Endothelial cell (in vitro differentiated cells): ENCODE results near the gene NR5A2. TPM values are rescaled to one million over a fixed set of nuclear protein-coding genes. Genes with fewer than 3 reads are reported as not detected.
A peak's percentile ranks its signal among the peaks of the same experiment; 100 is the strongest.

ENCODE experiments used
- DNase-seq: peaks from one replicate; pipeline ENCODE4 v3.0.0; 2021; ENCODE audit warnings: low spot score
- H3K27ac Mint-ChIP-seq: one replicate; pipeline ENCODE4 v1.8.0; 2021; ENCODE audit warnings: mixed read lengths, inconsistent platforms; ENCODE audit not compliant: unreplicated experiment
- H3K27me3 Mint-ChIP-seq: one replicate; pipeline ENCODE4 v1.8.0; 2021; ENCODE audit warnings: mild to moderate bottlenecking, moderate library complexity, mixed read lengths, inconsistent platforms; ENCODE audit not compliant: unreplicated experiment
- H3K36me3 Mint-ChIP-seq: one replicate; pipeline ENCODE4 v1.8.0; 2021; ENCODE audit warnings: mild to moderate bottlenecking, low read depth, mixed read lengths, inconsistent platforms; ENCODE audit not compliant: unreplicated experiment
- H3K4me1 Mint-ChIP-seq: one replicate; pipeline ENCODE4 v1.8.0; 2021; ENCODE audit warnings: mild to moderate bottlenecking, mixed read lengths, inconsistent platforms; ENCODE audit not compliant: unreplicated experiment
- H3K4me3 Mint-ChIP-seq: one replicate; pipeline ENCODE4 v1.8.0; 2021; ENCODE audit warnings: mild to moderate bottlenecking, mixed read lengths, inconsistent platforms; ENCODE audit not compliant: unreplicated experiment
- H3K9me3 Mint-ChIP-seq: one replicate; pipeline ENCODE4 v1.8.0; 2021; ENCODE audit warnings: mixed read lengths, inconsistent platforms; ENCODE audit not compliant: unreplicated experiment
- total RNA-seq: library from RNA; stranded (reverse); fragmentation: NEBNext Ultra II Directional; extraction: Animal tissue kit (Norgen Biotek cat#: 25700); gene quantifications from one replicate; pipeline ENCODE4 v1.2.1, GENCODE V29; 2021; ENCODE audit not compliant: unreplicated experiment
- TF ChIP-seq, protein P1 (sequence below): fragments of 200-600 bp; sonication (generic); IDR thresholded peaks from one replicate; pipeline ENCODE4 v1.5.0; 2021; ENCODE audit warnings: antibody characterized with exemption; ENCODE audit not compliant: unreplicated experiment

The NR5A2 gene
- total RNA-seq, 1 donor from 2014 or later, result 7.0 TPM

DNA sequence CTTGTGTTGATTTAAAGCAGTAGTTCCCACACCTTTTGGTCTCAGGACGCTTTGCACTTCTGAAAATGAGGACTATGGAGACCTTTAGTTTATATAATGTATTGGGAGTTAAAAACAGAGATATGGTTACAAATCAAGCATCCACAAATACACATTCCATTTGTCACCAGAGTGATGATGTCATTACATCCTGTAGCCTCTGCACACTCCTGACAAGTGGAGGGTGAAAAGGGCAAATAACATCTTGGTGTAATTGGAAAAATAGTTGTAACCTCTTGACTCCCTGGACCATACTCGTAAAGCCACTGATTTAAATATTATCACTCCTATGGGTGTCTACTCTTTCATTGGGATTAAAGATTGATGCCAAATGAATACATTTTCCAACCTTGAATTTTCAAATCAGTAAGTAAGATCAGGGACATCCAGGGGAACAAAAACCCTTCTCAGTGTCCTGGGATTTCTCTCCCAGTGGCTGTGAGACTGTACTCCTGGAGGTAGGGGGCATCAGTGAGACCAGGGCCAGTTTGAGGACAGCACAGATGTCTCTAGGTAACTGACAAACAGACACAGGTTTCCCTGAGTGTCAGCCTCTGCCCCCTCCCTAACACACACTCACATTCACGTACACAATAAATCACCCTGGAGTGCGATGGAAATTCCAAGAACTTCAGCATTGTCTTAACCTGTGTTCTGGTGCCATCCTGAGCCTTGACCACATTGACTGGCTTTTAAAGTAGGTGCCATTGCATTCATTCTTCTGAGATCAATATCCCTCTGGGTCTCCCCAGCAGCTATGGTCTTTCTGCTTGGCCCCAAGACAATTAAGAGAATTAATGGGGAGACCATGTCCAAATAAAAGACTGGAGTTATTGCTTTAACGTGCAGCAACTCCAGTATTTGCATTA, 63.0 kb downstream of the NR5A2 start:
- Mint-ChIP-seq H3K27me3 (peaks cover 2% of the 10 kb centered on the region), H3K36me3 (no peaks in the 10 kb centered on the region), H3K4me3 (no peak overlapping the region), H3K27ac (no peak overlapping the region), H3K9me3 (no peaks in the 10 kb centered on the region), H3K4me1 (no peaks in the 10 kb centered on the region)
- peak; percentile 19 for DNase-seq
- TF ChIP-seq, protein P1, sequence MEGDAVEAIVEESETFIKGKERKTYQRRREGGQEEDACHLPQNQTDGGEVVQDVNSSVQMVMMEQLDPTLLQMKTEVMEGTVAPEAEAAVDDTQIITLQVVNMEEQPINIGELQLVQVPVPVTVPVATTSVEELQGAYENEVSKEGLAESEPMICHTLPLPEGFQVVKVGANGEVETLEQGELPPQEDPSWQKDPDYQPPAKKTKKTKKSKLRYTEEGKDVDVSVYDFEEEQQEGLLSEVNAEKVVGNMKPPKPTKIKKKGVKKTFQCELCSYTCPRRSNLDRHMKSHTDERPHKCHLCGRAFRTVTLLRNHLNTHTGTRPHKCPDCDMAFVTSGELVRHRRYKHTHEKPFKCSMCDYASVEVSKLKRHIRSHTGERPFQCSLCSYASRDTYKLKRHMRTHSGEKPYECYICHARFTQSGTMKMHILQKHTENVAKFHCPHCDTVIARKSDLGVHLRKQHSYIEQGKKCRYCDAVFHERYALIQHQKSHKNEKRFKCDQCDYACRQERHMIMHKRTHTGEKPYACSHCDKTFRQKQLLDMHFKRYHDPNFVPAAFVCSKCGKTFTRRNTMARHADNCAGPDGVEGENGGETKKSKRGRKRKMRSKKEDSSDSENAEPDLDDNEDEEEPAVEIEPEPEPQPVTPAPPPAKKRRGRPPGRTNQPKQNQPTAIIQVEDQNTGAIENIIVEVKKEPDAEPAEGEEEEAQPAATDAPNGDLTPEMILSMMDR, result peak; percentile 29

DNA sequence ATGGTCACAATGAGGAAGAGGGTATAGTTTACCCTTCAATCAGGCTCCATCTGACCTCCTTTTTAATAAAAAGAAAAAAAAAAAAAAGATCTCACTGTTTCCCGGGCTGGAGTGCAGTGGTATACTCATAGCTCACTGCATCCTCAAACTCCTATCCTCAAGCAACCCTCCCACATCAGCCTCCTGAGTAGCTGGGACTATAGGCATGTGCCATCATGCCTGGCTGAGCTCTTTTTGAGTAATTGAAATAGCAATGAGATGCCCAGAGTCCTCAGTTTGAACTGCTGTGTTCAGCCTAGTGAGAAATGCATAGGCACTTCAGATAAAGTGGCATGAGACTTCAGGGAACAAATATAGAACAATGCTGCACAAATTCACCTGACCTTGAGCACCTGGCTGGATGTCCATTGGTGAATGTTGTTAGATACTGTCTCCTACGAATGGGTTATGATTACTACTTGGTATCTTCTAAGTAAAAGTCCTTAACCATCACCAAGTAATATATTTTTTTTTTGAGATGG, 67.6 kb downstream of the NR5A2 start:
- Mint-ChIP-seq H3K27ac (no peak overlapping the region), H3K27me3 (peaks cover 2% of the 10 kb centered on the region), H3K4me1 (no peaks in the 10 kb centered on the region), H3K36me3 (no peaks in the 10 kb centered on the region), H3K9me3 (no peaks in the 10 kb centered on the region), H3K4me3 (no peak overlapping the region)
- no peak for DNase-seq
- TF ChIP-seq, protein P1, result no peak

DNA sequence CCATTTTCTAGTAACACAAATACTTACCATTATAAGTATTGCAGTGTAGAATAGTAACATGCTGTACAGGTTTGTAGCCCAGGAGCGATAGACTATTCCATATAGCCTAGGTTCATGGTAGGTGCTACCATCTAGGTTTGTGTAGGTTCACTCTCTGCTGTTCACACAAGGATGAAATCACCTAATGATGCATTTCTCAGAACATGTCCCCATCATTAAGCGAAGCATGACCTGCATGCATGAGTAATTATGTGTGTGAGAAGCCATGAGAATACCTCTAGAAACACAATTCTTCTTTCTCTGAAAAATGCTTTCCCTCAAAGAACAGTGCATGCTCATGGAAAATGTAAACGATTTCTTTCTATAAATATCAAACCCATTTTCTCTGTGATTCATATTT, 69.3 kb downstream of the NR5A2 start:
- no peaks in the 10 kb centered on the region for H3K9me3 Mint-ChIP-seq
- H3K4me1 Mint-ChIP-seq, result no peaks in the 10 kb centered on the region
- H3K4me3 Mint-ChIP-seq, result no peak overlapping the region
- H3K27ac Mint-ChIP-seq, result no peak overlapping the region
- DNase-seq, result no peak
- H3K36me3 Mint-ChIP-seq, result no peaks in the 10 kb centered on the region
- TF ChIP-seq, protein P1, result no peak
- H3K27me3 Mint-ChIP-seq, result no peaks in the 10 kb centered on the region

DNA sequence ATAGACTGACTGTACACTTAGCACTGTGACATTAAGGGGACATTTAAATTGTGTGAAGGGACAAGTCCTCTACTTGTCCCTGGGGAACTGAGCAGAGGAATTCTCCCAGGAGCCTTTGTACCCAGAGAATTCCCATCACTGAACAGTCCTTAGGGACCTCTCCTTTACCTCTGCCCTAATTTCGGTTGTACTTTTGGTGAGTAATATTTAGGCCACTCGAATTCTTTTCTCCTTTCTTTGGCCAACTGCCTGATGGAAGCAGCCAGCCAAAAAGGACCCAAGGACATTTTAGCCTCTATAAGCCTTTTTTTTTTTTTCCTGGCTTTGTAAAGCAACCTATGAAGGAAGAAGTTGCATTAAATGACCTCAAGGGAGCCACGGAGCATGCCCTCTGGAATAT, 71.5 kb downstream of the NR5A2 start:
- H3K36me3 Mint-ChIP-seq, result no peaks in the 10 kb centered on the region
- H3K4me1 Mint-ChIP-seq, result no peaks in the 10 kb centered on the region
- DNase-seq, result no peak
- TF ChIP-seq, protein P1, result no peak
- H3K4me3 Mint-ChIP-seq, result no peak overlapping the region
- no peaks in the 10 kb centered on the region for H3K27me3 Mint-ChIP-seq
- no peak overlapping the region for H3K27ac Mint-ChIP-seq
- H3K9me3 Mint-ChIP-seq, result no peaks in the 10 kb centered on the region

DNA sequence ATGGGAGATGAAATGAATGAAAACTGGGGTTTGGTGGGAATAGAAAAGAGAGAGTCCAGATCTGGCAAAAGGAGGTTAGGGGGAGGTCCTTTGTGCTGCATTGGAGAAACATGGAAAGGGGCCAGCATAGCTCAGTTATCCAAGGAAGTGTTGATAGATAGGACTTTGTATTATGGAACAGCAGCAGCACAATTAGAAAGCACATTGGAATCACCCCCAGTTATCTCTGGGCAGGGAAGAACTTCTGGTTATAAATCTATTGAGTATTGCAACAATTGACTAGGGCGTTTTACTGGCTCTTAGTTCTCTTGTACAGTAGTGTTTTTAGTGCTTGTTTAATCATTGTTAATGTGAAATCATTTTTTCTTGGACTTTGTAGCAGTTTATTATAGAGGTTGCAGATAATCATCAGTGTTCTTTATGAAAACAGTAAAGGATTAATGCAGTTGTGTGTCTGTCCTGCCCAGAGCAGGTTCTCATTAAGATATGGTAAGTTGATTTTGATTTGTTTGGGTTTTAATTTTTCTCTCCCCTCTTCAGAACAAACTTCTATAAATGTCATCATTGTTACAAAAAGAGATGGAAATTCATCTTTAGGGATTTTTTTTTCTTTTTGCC, 76.6 kb downstream of the NR5A2 start:
- no peak for DNase-seq
- no peak overlapping the region for H3K4me3 Mint-ChIP-seq
- H3K27ac Mint-ChIP-seq, result no peak overlapping the region
- peaks cover 5% of the 10 kb centered on the region for H3K4me1 Mint-ChIP-seq
- H3K36me3 Mint-ChIP-seq, result no peaks in the 10 kb centered on the region
- H3K27me3 Mint-ChIP-seq, result no peaks in the 10 kb centered on the region
- H3K9me3 Mint-ChIP-seq, result no peaks in the 10 kb centered on the region
- TF ChIP-seq, protein P1, result no peak
